Mucosa of rectum (tissue), 2 donors: Measurements from ENCODE around the gene MAGEA3.
"Not testable (repeated sequence)": the region's sequence is repeated elsewhere in the genome, so short reads cannot be mapped to it uniquely, and the experiment has no call there.

ENCODE experiments used
- H3K27ac ChIP-seq, 2 donors: one replicate each; pipeline ENCODE4 v1.7.0; 2013; ENCODE audit warnings: inconsistent platforms in 2 of 2, low read depth in 2 of 2, low read length in 2 of 2
- H3K27me3 ChIP-seq, 2 donors: one replicate each; pipeline ENCODE4 v1.7.0; 2013; ENCODE audit warnings: low read length in 2 of 2; ENCODE audit not compliant: control insufficient read depth in 2 of 2, insufficient read depth in 2 of 2
- H3K36me3 ChIP-seq, 2 donors: one replicate each; pipeline ENCODE4 v1.7.0; 2013; ENCODE audit warnings: low read length in 2 of 2; ENCODE audit not compliant: control insufficient read depth in 2 of 2, insufficient read depth in 2 of 2
- H3K4me1 ChIP-seq, 2 donors: one replicate each; pipeline ENCODE4 v1.7.0; 2013; ENCODE audit warnings: low read length in 2 of 2, mild to moderate bottlenecking in 1 of 2; ENCODE audit not compliant: control insufficient read depth in 2 of 2, insufficient read depth in 2 of 2
- H3K4me3 ChIP-seq, 2 donors: one replicate each; pipeline ENCODE4 v1.7.0; 2013; ENCODE audit warnings: low read length in 2 of 2
- H3K9ac ChIP-seq, 2 donors: one replicate each; pipeline ENCODE4 v1.7.0; 2013; ENCODE audit warnings: low read length in 2 of 2, low read depth in 1 of 2, mild to moderate bottlenecking in 1 of 2
- H3K9me3 ChIP-seq, 2 donors: one replicate each; pipeline ENCODE4 v1.7.0; 2013; ENCODE audit warnings: low read length in 2 of 2; ENCODE audit not compliant: control insufficient read depth in 2 of 2
- donor health status: healthy.
- donor health status: Normal muscosa, but diverticular disease.

Gene MAGEA3

DNA sequence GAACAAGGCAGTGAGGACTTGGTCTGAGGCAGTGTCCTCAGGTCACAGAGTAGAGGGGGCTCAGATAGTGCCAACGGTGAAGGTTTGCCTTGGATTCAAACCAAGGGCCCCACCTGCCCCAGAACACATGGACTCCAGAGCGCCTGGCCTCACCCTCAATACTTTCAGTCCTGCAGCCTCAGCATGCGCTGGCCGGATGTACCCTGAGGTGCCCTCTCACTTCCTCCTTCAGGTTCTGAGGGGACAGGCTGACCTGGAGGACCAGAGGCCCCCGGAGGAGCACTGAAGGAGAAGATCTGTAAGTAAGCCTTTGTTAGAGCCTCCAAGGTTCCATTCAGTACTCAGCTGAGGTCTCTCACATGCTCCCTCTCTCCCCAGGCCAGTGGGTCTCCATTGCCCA lies 1.8 kb downstream of the MAGEA3 start:
- not testable (repeated sequence) for H3K36me3 ChIP-seq, H3K27me3 ChIP-seq, H3K9me3 ChIP-seq, H3K9ac ChIP-seq, H3K4me3 ChIP-seq, H3K27ac ChIP-seq, H3K4me1 ChIP-seq

DNA sequence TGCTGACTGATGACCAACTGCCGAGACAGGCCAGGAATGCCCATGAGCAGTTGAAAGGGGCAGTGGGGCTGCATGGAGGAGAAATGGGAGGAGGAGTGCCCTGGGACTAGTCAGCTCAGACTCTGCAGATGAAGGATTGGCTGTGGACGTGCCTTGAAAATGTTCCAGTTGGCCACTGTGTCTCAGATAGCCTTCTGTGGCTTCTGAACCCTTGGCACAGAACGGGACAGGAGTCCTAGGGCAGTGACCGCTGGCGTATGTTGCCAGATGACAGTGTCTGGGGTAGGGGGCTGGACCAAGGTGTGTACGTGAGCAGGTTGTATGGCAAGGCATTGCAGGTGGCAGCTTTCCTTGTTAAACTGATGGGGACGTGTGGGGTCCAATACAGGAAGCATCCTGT lies 7.9 kb downstream of the MAGEA3 start:
- H3K36me3 ChIP-seq, H3K27me3 ChIP-seq, H3K4me3 ChIP-seq, H3K27ac ChIP-seq, H3K9me3 ChIP-seq, H3K9ac ChIP-seq, H3K4me1 ChIP-seq: not testable (repeated sequence)

- not testable (repeated sequence) for H3K27me3 ChIP-seq, H3K36me3 ChIP-seq, H3K4me1 ChIP-seq, H3K9me3 ChIP-seq, H3K4me3 ChIP-seq, H3K27ac ChIP-seq, H3K9ac ChIP-seq
These were observed 10.6 kb downstream of the MAGEA3 start, which contains the start of gene CSAG2 for GRCh38 chrX:152709173-152709572. Gene CSAG2, minus strand, starts transcription at chrX:152709273. Its CDS starts 161 bp downstream, at chrX:152709112.

DNA sequence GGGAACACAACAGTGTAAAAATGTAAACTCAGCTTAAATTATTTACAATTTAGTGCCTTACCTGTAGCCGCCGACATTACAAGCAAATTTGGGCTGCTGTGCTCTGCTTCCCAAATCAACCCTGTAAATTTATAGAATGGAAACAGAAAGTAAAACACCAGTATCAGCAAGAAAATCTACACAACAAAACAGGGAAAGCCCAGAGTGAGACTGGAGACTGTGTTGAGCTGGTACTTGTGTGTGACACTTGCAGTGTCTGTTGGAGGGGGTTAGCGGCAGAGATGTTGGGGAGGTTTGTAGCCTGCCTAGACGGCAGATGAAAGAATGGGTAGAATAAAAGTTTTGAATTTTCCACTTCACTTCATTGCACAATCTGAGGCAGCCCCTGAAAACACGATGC lies 14.6 kb downstream of the MAGEA3 start:
- not testable (repeated sequence) for H3K9me3 ChIP-seq, H3K9ac ChIP-seq, H3K4me1 ChIP-seq, H3K36me3 ChIP-seq, H3K27me3 ChIP-seq, H3K27ac ChIP-seq, H3K4me3 ChIP-seq

- not testable (repeated sequence) for H3K9ac ChIP-seq, H3K4me3 ChIP-seq, H3K27me3 ChIP-seq, H3K36me3 ChIP-seq, H3K4me1 ChIP-seq, H3K9me3 ChIP-seq, H3K27ac ChIP-seq
These were observed 15.5 kb downstream of the MAGEA3 start, which contains the start of gene MAGEA2B for GRCh38 chrX:152713815-152714787. Gene MAGEA2B, plus strand, starts transcription at chrX:152714628. Its CDS starts 2,479 bp downstream, at chrX:152717107.

DNA sequence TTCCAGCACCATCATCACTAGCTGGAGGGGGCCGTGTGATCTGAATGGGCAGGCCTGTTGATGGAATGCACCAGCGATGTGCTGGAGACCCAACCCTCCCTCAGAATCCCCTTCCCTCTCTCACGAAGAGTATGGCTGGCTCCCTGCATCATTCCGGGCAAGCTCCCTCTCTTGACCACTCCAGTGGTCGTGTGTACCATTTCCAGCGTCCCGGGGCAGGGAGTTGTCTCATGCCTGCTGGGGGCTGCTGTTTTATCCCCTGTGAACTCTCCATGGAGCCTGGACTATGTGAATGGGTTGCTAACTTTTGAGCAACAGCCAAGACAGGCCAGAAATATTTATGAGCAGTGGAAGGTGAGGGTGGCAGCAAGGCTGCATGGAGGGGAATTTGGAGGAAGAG lies 26.8 kb downstream of the MAGEA3 start:
- Histone ChIP-seq H3K9me3 (no peaks in the 10 kb centered on the region), H3K4me3 (no peak overlapping the region), H3K4me1 (no peaks in the 10 kb centered on the region), H3K27ac (no peak overlapping the region), H3K9ac (no peak overlapping the region), H3K27me3 (no peaks in the 10 kb centered on the region), H3K36me3 (no peaks in the 10 kb centered on the region)

DNA sequence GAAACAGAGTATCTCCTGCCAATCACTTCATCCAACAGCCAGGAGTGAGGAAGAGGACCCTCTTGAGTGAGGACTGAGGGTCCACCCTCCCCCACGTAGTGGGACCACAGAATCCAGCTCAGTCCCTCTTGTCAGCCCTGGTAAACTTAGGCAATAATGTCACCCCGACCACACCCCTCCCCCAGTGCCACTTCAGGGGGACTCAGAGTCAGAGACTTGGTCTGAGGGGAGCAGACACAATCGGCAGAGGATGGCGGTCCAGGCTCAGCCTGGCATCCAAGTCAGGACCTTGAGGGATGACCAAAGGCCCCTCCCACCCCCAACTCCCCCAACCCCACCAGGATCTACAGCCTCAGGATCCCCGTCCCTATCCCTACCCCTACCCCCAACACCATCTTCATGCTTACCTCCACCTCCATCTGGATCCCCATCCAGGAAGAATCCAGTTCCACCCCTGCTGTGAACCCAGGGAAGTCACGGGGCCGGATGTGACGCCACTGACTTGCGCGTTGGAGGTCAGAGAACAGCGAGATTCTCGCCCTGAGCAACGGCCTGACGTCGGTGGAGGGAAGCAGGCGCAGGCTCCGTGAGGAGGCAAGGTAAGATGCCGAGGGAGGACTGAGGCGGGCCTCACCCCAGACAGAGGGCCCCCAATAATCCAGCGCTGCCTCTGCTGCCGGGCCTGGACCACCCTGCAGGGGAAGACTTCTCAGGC lies 34.8 kb downstream of the MAGEA3 start, which contains the start of the genes CSAG1 and MAGEA12:
TSS of gene CSAG1 (minus strand) at position 461 of the 715 bp plus-strand sequence. CDS start 1,261 bp downstream, outside the sequence.
TSS of gene MAGEA12 (plus strand) at position 497 of the 715 bp plus-strand sequence. CDS start 2,405 bp downstream, outside the sequence.
- no peaks in the 10 kb centered on the region for H3K4me1 ChIP-seq
- no peak within 1 kb of the TSS for H3K9ac ChIP-seq
- no peaks in the 10 kb centered on the region for H3K27me3 ChIP-seq
- no peaks in the 10 kb centered on the region for H3K9me3 ChIP-seq
- H3K4me3 ChIP-seq: no peak within 1 kb of the TSS
- no peak within 1 kb of the TSS for H3K27ac ChIP-seq
- no peaks in the 10 kb centered on the region for H3K36me3 ChIP-seq

- not testable (repeated sequence) for H3K4me3 ChIP-seq, H3K9me3 ChIP-seq, H3K9ac ChIP-seq, H3K4me1 ChIP-seq, H3K27me3 ChIP-seq, H3K27ac ChIP-seq, H3K36me3 ChIP-seq
These were observed 35.7 kb downstream of the MAGEA3 start for GRCh38 chrX:152734143-152734858.

GRCh38 chrX:152735101-152735500 lies 36.5 kb downstream of the MAGEA3 start:
- Histone ChIP-seq H3K9me3 (no peaks in the 10 kb centered on the region), H3K27ac (no peak overlapping the region), H3K9ac (no peak overlapping the region), H3K27me3 (no peaks in the 10 kb centered on the region), H3K36me3 (no peaks in the 10 kb centered on the region), H3K4me1 (no peaks in the 10 kb centered on the region), H3K4me3 (no peak overlapping the region)
